GM12878 (cell line): Measurements from ENCODE around the gene NAT8. TPM values are rescaled to one million over a fixed set of nuclear protein-coding genes. Genes with fewer than 3 reads are reported as not detected.
"Not testable (repeated sequence)": the region's sequence is repeated elsewhere in the genome, so short reads cannot be mapped to it uniquely, and the experiment has no call there.

Source experiments
- ATAC-seq: fragments of 200-7000 bp; cut with Tn5 transposase; 3 replicates; pipeline ENCODE4 v1.9.1; 2020; ENCODE audit warnings: mild to moderate bottlenecking, moderate library complexity
- BruUV-seq: library from RNA; stranded (reverse); fragments of 400-500 nt; replicated peaks from 2 replicates; lab custom pipeline; 2021; lab: Mats Ljungman, UMichigan
- CTCF ChIA-PET: fragments of 300-600 bp; sonication (Branson Sonifier 250); formaldehyde crosslinking; extraction: SDS; loops from one replicate; lab custom pipeline; 2021; ENCODE audit warnings: inconsistent platforms; lab: Yijun Ruan, JAX
- POLR2A ChIA-PET: fragments of 350-600 bp; formaldehyde crosslinking; extraction: SDS; loops from one replicate; lab custom pipeline; 2021; ENCODE audit warnings: inconsistent platforms; lab: Charles Lee
- RAD21 ChIA-PET: fragments of 300-600 bp; sonication (Branson Sonifier 250); formaldehyde crosslinking; loops from one replicate; lab custom pipeline; 2023; ENCODE audit warnings: antibody characterized with exemption; ENCODE audit not compliant: unreplicated experiment; lab: Charles Lee
- SMC1A ChIA-PET: fragments of 300-600 bp; sonication (Branson Sonifier 250); formaldehyde crosslinking; loops from one replicate; lab custom pipeline; 2023; ENCODE audit not compliant: unreplicated experiment, uncharacterized antibody; lab: Charles Lee
- DNase-seq: peaks from one replicate; pipeline ENCODE4 v3.0.0-alpha.2; 2011; ENCODE audit warnings: low read depth, low spot score
- FAIRE-seq: peaks from 3 replicates; lab custom pipeline; 2011; peaks lifted over from hg19 to GRCh38; lab: Jason Lieb, UNC
- H2AFZ ChIP-seq: 2 replicates; pipeline ENCODE4 v1.6.0; 2011; ENCODE audit warnings: low read depth, low read length, control low read depth; ENCODE audit not compliant: control insufficient read depth
- H3K27ac ChIP-seq: 2 replicates; pipeline ENCODE4 v1.5.1; 2011; ENCODE audit warnings: control low read depth; ENCODE audit not compliant: control insufficient read depth, insufficient read depth
- H3K27me3 ChIP-seq, 2 experiments: replicated peaks in 1 of 2; 2 replicates each; pipeline versions ENCODE4 v1.6.0 to v1.6.1; 2011; ENCODE audit warnings: low read length in 1 of 2; ENCODE audit not compliant: control insufficient read depth in 2 of 2, insufficient read depth in 2 of 2
- H3K36me3 ChIP-seq, 2 experiments: 2 replicates each; pipeline ENCODE4 v1.5.1; 2011; ENCODE audit warnings: low read length in 1 of 2; ENCODE audit not compliant: control insufficient read depth in 2 of 2, insufficient read depth in 2 of 2
- H3K4me1 ChIP-seq: 2 replicates; pipeline ENCODE4 v1.6.1; 2011; ENCODE audit warnings: mild to moderate bottlenecking, low read length, moderate library complexity, mixed read lengths; ENCODE audit not compliant: control insufficient read depth, insufficient read depth
- H3K4me2 ChIP-seq: 2 replicates; pipeline ENCODE4 v1.6.0; 2011; ENCODE audit warnings: control low read depth; ENCODE audit not compliant: control insufficient read depth, insufficient read depth
- H3K4me3 ChIP-seq: fragments of 200-600 bp; sonication (generic); 2 replicates; pipeline ENCODE4 v1.5.1; 2016
- H3K79me2 ChIP-seq: 2 replicates; pipeline ENCODE4 v1.6.0; 2011; ENCODE audit warnings: low read length; ENCODE audit not compliant: control insufficient read depth, insufficient read depth
- H3K9ac ChIP-seq: 2 replicates; pipeline ENCODE4 v1.8.0; 2011; ENCODE audit warnings: low read length, control low read depth, mixed read lengths; ENCODE audit not compliant: control insufficient read depth, insufficient read depth
- H3K9me3 ChIP-seq: replicated peaks from 3 replicates; pipeline ENCODE4 v1.5.1; 2011; ENCODE audit warnings: mild to moderate bottlenecking, low read length; ENCODE audit not compliant: control insufficient read depth, insufficient read depth
- H4K20me1 ChIP-seq: 2 replicates; pipeline ENCODE4 v1.6.0; 2011; ENCODE audit not compliant: control insufficient read depth, insufficient read depth
- SPI1 ChIP-seq: IDR thresholded peaks from 2 replicates; pipeline ENCODE4 v1.6.1; 2011; ENCODE audit warnings: low read depth, mild to moderate bottlenecking, low read length, moderate library complexity, borderline replicate concordance; ENCODE audit not compliant: insufficient read depth
- WGBS: methylation state at CpG from one replicate; pipeline ENCODE4 v1.1.6; 2016; ENCODE audit warnings: low lambda C conversion rate; ENCODE audit not compliant: insufficient replicate concordance, insufficient coverage; ENCODE audit errors: missing lambda C conversion rate; 5-methylcytosine and 5-hydroxymethylcytosine counted together
- in situ Hi-C: fragments of 300-500 bp; cut with MboI; formaldehyde crosslinking; loops from 9 replicates; pipeline ENCODE4 v1.14.3; 2018; ENCODE audit warnings: mixed read lengths
- intact Hi-C: fragments of 100-400 bp; cut with micrococcal nuclease; formaldehyde crosslinking; loops from one replicate; pipeline ENCODE4 v1.14.2; 2022; ENCODE audit not compliant: unreplicated experiment
- polyA plus RNA-seq, 11 experiments: library from polyadenylated mRNA; depleted of rRNA in 4 of 11; unstranded in 6 of 11; stranded (reverse) in 5 of 11; fragments of >200 nt; fragmentation: Nextera tagmentation in 4 of 11; fragmentation: Illumina TruSeq in 1 of 11; extraction: Ambion mirVana in 4 of 11; extraction: Trizol in 1 of 11; gene quantifications; 1 replicate in 1 of 11; 2 replicates in 10 of 11; pipeline versions ENCODE4 v1.2.1 to v1.2.3, GENCODE V29; 2011 to 2016; ENCODE audit warnings: inconsistent platforms in 2 of 11, missing spikeins in 2 of 11, low read depth in 1 of 11
- total RNA-seq, 4 experiments: library from RNA; depleted of rRNA in 3 of 4; stranded (reverse); fragments of >200 nt in 3 of 4; fragmentation: Illumina TruSeq in 1 of 4; extraction: Trizol in 1 of 4; gene quantifications; 2 replicates each; pipeline versions ENCODE4 v1.2.1 to v1.2.3, GENCODE V29; 2013 to 2021

The NAT8 gene
- total and polyA plus RNA-seq, 10 of the 15 experiments (the other 5 are each of a cell fraction or from before 2014, with no cell fraction given) = not detected

- TF ChIP-seq SPI1 = peak; percentile 67; the same call in 1 of the 2 replicates
- FAIRE-seq, H3K9me3 ChIP-seq, H3K36me3 ChIP-seq, H2AFZ ChIP-seq, POLR2A ChIA-PET, H3K9ac ChIP-seq, H3K4me1 ChIP-seq, intact Hi-C loops, ATAC-seq, H3K79me2 ChIP-seq, H3K4me3 ChIP-seq, H3K27me3 ChIP-seq, in situ Hi-C loops, H3K4me2 ChIP-seq, DNase-seq, RAD21 ChIA-PET, H4K20me1 ChIP-seq, BruUV-seq, H3K27ac ChIP-seq: not testable (repeated sequence)
- 0% methylated on average over 2 of the region's 2 CpGs for WGBS
- ChIA-PET SMC1A (interaction anchor here (1.2 kb wide), 1 partner anchor 204 kb away, joined by 3 read pairs; no protein-coding TSS in a partner anchor), CTCF (interaction anchor here (1.1 to 2.4 kb wide), 6 partner anchors 9 to 144 kb away, joined by 3 to 10 read pairs (median 5); no protein-coding TSS in a partner anchor)
Measured at GRCh38 chr2:73679237-73679636, 37.0 kb upstream of the NAT8 start.

GRCh38 chr2:73678008-73678407 is 35.8 kb upstream of the NAT8 start:
- H3K27me3 ChIP-seq, H3K27ac ChIP-seq, RAD21 ChIA-PET, H3K79me2 ChIP-seq, SMC1A ChIA-PET, BruUV-seq, POLR2A ChIA-PET, H3K4me2 ChIP-seq, H2AFZ ChIP-seq, DNase-seq, intact Hi-C loops, ATAC-seq, H3K36me3 ChIP-seq, H3K9ac ChIP-seq, in situ Hi-C loops, FAIRE-seq, H3K4me3 ChIP-seq, H3K9me3 ChIP-seq, H3K4me1 ChIP-seq, H4K20me1 ChIP-seq: not testable (repeated sequence)
- CTCF ChIA-PET = interaction anchor here (2.4 kb wide), 1 partner anchor 15 kb away, joined by 10 read pairs; no protein-coding TSS in a partner anchor
- WGBS = 0% methylated on average over 2 of the region's 2 CpGs

GRCh38 chr2:73676211-73676610 is 34.0 kb upstream of the NAT8 start:
- H3K27ac ChIP-seq, RAD21 ChIA-PET, CTCF ChIA-PET, FAIRE-seq, H2AFZ ChIP-seq, in situ Hi-C loops, H4K20me1 ChIP-seq, H3K4me3 ChIP-seq, DNase-seq, intact Hi-C loops, POLR2A ChIA-PET, H3K9ac ChIP-seq, H3K79me2 ChIP-seq, SMC1A ChIA-PET, BruUV-seq, H3K9me3 ChIP-seq, H3K4me1 ChIP-seq, H3K36me3 ChIP-seq, H3K27me3 ChIP-seq, H3K4me2 ChIP-seq, ATAC-seq: not testable (repeated sequence)
- WGBS = 61% methylated on average over 6 of the region's 6 CpGs
